KMS-11 (cell line): ENCODE data around the gene SLC5A12.
A peak's percentile ranks its signal among the peaks of the same experiment; 100 is the strongest.

Source experiments
- H2AFZ ChIP-seq: fragments of 200-600 bp; sonication (generic); 2 replicates; pipeline ENCODE4 v1.6.1; 2016; ENCODE audit warnings: antibody characterized with exemption, mixed run types, low read depth
- H3K27ac ChIP-seq: fragments of 200-600 bp; sonication (generic); 2 replicates; pipeline ENCODE4 v1.6.1; 2016; ENCODE audit warnings: mild to moderate bottlenecking, mixed run types
- H3K27me3 ChIP-seq: fragments of 200-600 bp; sonication (generic); 2 replicates; pipeline ENCODE4 v1.6.1; 2017; ENCODE audit warnings: mild to moderate bottlenecking, low read depth, mixed run types, moderate library complexity; ENCODE audit not compliant: insufficient read depth
- H3K36me3 ChIP-seq: fragments of 200-600 bp; sonication (generic); 2 replicates; pipeline ENCODE4 v1.6.1; 2017; ENCODE audit warnings: mild to moderate bottlenecking, mixed run types; ENCODE audit not compliant: insufficient read depth
- H3K4me1 ChIP-seq: fragments of 200-600 bp; sonication (generic); 2 replicates; pipeline ENCODE4 v1.6.1; 2016; ENCODE audit warnings: mild to moderate bottlenecking, low read depth, mixed run types; ENCODE audit not compliant: poor library complexity, severe bottlenecking
- H3K4me2 ChIP-seq: fragments of 200-600 bp; sonication (generic); 2 replicates; pipeline ENCODE4 v1.7.0; 2016; ENCODE audit warnings: mild to moderate bottlenecking, mixed run types
- H3K4me3 ChIP-seq: fragments of 200-600 bp; sonication (generic); IDR thresholded peaks from 2 replicates; pipeline ENCODE4 v1.6.1; 2017; ENCODE audit warnings: low read depth, low read length, mixed read lengths; ENCODE audit not compliant: insufficient read depth
- H3K79me2 ChIP-seq: fragments of 200-600 bp; sonication (generic); 2 replicates; pipeline ENCODE4 v1.6.1; 2016; ENCODE audit warnings: low read depth, mixed run types; ENCODE audit not compliant: insufficient read depth
- H3K9ac ChIP-seq: fragments of 200-600 bp; sonication (generic); 2 replicates; pipeline ENCODE4 v1.6.1; 2016; ENCODE audit warnings: mild to moderate bottlenecking, mixed run types
- H4K20me1 ChIP-seq: fragments of 200-600 bp; sonication (generic); 2 replicates; pipeline ENCODE4 v1.6.1; 2016; ENCODE audit warnings: mild to moderate bottlenecking, mixed run types; ENCODE audit not compliant: insufficient read depth
- TF ChIP-seq, protein P1 (sequence below): fragments of 200-600 bp; sonication (generic); conservative IDR thresholded peaks from 2 replicates; pipeline ENCODE4 v1.6.1; 2017; ENCODE audit warnings: low read depth, mild to moderate bottlenecking, antibody characterized with exemption, low read length, moderate library complexity, mixed read lengths

The SLC5A12 gene

DNA sequence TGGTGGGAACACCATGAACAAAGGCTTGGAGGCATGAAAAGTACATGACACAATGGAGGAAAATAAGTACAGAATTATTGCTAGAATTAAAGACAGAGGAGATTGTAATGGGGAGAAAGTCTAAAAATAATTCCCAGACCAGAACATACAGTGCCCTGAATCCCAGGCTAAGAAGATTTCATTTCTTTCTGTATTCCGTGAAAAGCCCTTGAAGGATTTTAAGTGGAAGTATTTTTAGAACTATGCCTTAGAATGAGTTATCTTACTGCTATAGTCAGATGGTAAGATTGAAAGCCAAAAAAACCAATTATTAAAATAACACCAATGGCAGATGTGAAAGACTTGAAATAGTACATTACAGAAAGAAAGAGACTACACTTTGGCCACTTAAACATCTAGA lies 36.1 kb upstream of the SLC5A12 start:
- Histone ChIP-seq H4K20me1 (no peaks in the 10 kb centered on the region), H3K27me3 (no peaks in the 10 kb centered on the region), H3K4me3 (no peak overlapping the region), H3K27ac (no peak overlapping the region), H3K36me3 (no peaks in the 10 kb centered on the region), H2AFZ (no peak overlapping the region), H3K9ac (no peak overlapping the region), H3K4me1 (peaks cover 11% of the 10 kb centered on the region), H3K4me2 (no peak overlapping the region), H3K79me2 (no peaks in the 10 kb centered on the region)
- TF ChIP-seq, protein P1, sequence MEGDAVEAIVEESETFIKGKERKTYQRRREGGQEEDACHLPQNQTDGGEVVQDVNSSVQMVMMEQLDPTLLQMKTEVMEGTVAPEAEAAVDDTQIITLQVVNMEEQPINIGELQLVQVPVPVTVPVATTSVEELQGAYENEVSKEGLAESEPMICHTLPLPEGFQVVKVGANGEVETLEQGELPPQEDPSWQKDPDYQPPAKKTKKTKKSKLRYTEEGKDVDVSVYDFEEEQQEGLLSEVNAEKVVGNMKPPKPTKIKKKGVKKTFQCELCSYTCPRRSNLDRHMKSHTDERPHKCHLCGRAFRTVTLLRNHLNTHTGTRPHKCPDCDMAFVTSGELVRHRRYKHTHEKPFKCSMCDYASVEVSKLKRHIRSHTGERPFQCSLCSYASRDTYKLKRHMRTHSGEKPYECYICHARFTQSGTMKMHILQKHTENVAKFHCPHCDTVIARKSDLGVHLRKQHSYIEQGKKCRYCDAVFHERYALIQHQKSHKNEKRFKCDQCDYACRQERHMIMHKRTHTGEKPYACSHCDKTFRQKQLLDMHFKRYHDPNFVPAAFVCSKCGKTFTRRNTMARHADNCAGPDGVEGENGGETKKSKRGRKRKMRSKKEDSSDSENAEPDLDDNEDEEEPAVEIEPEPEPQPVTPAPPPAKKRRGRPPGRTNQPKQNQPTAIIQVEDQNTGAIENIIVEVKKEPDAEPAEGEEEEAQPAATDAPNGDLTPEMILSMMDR: no peak

DNA sequence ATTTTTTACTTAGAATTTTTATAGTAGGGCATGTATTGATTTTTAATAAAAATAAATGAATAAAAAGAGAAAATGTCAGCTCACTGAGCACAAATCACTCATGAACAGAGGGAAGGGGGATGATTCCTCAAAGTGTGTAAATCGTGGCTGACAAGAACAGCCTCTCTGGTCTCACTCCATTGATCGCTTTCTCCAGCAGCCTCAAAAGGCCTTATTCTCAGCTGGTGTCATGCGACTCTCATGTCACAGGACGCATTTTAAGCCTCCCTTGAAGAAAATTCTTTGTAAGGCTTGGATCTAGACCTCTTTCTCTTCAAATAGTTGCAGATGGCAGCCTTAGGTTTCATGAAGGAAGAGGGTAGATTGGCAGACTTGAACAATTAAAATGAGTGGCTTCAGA lies 33.9 kb upstream of the SLC5A12 start:
- no peak overlapping the region for H3K27ac ChIP-seq
- no peaks in the 10 kb centered on the region for H3K79me2 ChIP-seq
- H3K4me1 ChIP-seq: peaks cover 11% of the 10 kb centered on the region
- TF ChIP-seq, protein P1: no peak
- no peaks in the 10 kb centered on the region for H3K27me3 ChIP-seq
- no peak overlapping the region for H3K9ac ChIP-seq
- no peak overlapping the region for H3K4me3 ChIP-seq
- H4K20me1 ChIP-seq: no peaks in the 10 kb centered on the region
- H2AFZ ChIP-seq: no peak overlapping the region
- no peaks in the 10 kb centered on the region for H3K36me3 ChIP-seq
- no peak overlapping the region for H3K4me2 ChIP-seq

DNA sequence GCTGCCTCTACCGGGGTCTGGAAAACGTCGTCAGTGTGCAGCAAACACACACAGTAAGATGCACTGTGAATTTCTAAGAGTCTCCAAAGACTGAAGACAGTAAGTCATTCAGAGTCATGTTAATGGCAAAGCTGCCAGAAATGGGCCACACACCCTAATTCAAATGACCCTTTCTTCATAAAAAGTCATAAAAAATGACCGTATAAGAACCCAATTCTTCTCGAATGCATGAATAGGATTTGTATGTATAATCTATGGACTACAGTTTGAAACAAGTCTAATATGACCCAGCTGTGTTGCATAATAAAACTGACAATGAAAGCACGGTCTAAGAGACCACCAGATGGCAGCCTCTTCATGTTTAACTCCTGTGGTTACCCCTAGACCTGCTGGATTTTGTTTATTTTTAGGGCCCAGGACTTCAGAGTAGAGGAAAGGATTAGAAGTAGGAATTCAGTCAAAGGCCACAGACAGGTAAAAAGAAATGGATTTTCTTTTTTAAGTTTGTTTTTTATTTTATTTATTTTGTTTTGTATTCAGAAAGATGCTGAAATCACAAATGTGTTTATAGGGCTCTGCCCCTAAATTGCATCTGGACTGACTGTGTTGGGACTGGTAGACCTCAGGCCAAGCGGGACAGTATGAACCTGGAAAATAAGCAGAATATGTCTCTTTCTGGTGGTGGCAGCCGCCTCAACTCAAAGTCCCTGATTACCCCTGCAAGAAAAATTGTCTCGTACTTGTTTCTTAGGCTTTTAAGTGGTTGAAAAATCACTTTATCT lies 32.1 kb upstream of the SLC5A12 start:
- Histone ChIP-seq H3K27ac (no peak overlapping the region), H3K27me3 (no peaks in the 10 kb centered on the region), H4K20me1 (no peaks in the 10 kb centered on the region), H3K36me3 (no peaks in the 10 kb centered on the region), H3K4me3 (no peak overlapping the region), H2AFZ (no peak overlapping the region), H3K9ac (no peak overlapping the region), H3K4me2 (no peak overlapping the region), H3K4me1 (peaks cover 11% of the 10 kb centered on the region), H3K79me2 (no peaks in the 10 kb centered on the region)
- TF ChIP-seq, protein P1: peak; percentile 83

DNA sequence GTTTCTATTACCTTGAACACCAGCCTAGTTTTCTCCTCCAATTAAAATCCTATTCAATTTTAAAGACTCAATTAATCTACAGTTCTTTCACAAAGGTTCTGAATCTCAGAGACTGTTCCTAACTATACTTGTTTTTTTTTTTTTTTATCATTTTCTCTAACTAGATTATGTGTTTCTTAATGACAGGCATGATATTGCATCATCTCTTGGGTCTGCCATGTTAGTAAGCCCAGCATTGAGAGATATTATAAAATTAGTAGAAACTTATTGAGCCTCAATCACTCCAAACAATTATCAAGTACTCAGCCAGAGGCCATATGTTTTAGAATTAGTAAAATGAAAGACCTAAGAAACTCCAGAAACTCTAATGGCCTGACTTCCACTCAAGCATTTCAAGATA lies 28.1 kb upstream of the SLC5A12 start:
- H3K36me3 ChIP-seq: no peaks in the 10 kb centered on the region
- no peaks in the 10 kb centered on the region for H3K79me2 ChIP-seq
- no peak overlapping the region for H3K4me3 ChIP-seq
- no peak overlapping the region for H3K27ac ChIP-seq
- H3K4me2 ChIP-seq: no peak overlapping the region
- H3K9ac ChIP-seq: no peak overlapping the region
- H4K20me1 ChIP-seq: no peaks in the 10 kb centered on the region
- no peaks in the 10 kb centered on the region for H3K27me3 ChIP-seq
- TF ChIP-seq, protein P1: no peak
- peaks cover 27% of the 10 kb centered on the region for H3K4me1 ChIP-seq
- no peak overlapping the region for H2AFZ ChIP-seq
